HG03521 (cell line): ENCODE results near the gene SHTN1.

Experiments used
- ATAC-seq: cut with Tn5 transposase; IDR thresholded peaks from one replicate; pipeline ENCODE4 v1.9.1; 2021; ENCODE audit warnings: mild to moderate bottlenecking, moderate library complexity; ENCODE audit not compliant: unreplicated experiment

The SHTN1 gene

DNA sequence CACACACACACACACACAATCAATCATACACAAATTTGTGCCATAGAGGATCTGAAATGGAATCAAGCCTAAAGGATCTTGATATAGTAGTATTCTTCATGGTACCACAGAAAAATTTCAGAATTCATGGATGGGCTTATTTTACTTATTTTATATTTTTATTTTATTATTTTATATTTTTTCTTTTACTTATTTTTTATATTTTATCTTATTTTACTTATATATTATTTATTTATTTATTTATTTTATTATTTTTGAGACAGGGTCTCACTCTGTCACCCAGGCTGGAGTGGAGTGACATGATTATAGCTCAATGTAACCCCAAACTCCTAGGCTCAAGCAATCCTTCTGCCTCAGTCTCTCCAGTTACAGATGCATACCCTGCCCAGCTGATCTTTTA lies 16.7 kb downstream of the SHTN1 start:
- ATAC-seq = no peak

DNA sequence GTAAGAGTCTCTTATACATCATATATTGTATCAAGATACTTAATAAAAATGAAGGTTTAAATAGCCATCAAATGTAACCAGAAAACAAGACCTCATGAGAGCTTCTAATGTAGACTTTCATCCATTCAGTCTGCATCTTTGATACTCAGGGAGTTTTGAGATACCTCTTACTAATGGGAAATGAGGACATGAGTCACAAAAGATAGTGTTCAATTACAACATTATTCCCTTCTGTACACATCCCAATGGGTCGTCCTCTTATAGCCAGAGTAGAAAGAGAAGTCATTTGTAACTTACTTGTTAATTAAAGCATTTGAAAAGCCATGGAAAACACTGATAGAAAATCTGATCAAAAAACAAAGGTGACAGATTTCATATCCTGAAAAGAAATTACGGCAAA lies 19.4 kb downstream of the SHTN1 start:
- ATAC-seq = no peak

DNA sequence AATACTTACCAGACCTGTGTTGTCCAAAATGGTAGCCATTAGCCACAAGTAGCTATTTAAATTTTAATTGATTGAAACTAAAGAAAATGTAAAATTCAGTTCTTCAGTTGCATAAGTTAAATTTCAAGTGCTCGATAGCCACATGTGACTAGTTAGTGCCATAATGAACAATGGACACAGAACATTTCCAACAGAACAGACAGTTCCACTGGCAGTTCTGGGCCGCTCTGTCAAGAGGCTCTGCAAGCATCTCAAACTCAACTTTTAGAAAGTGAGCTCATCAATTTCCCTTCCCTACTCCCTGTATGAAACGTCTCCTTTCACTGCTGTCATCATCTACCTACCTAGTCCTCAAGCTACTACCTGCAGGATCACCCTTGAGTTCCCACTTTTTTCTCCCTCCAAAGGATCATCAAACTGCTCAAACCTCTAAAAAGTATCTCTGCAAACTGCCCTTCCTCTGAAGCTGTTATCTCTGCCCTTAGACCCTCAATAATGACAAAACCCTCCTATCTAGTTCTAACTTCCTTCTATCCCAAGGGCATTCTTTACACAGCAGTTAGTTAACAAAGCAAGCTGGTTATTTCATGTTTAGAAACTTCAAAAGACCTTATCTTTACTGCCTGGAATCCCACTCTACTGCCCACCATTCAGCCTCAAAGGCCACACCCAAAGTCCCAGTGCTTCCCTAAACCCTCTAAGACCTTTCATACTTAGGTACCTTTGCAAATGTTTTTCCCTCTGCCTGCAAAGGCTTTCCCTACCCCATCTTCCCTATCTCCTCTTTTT lies 20.6 kb downstream of the SHTN1 start:
- no peak for ATAC-seq

DNA sequence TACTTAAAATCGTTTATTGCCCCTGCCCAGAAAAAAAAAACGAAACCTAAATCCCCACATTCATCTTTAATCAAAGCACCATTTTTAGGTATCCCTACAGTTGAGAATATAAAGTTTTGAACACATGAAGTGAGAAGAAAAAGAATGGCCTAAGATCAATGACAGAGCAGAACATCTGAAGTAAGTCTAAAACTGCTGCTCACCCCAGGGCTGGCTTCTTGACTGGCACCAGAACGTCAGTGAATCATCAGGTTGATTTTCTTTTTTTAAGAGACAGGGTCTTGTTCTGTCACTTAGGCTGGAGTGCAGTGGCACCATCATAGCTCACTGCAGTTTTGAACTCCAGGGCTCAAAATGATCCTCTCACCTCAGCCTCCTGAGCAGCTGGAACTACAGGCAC lies 24.9 kb downstream of the SHTN1 start:
- ATAC-seq = no peak

DNA sequence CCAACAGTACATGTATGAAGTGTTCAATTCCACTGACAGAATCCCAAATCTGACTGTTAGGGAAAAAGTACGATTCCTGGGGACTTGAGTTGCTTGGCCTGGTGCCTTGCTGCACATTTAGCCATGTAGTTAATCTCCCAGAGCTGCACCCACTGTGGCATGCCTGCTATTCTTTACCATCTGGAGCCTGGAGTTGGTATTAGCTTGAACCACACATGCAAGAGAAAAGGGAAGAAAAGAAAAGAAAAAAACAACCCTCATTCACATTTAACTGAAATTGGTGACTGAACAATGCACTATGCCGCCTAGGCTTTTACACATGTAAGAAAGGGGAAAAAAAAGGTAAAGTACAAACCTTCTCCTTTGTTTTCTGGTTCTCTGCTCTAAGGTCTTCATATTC lies 26.1 kb downstream of the SHTN1 start:
- no peak for ATAC-seq

DNA sequence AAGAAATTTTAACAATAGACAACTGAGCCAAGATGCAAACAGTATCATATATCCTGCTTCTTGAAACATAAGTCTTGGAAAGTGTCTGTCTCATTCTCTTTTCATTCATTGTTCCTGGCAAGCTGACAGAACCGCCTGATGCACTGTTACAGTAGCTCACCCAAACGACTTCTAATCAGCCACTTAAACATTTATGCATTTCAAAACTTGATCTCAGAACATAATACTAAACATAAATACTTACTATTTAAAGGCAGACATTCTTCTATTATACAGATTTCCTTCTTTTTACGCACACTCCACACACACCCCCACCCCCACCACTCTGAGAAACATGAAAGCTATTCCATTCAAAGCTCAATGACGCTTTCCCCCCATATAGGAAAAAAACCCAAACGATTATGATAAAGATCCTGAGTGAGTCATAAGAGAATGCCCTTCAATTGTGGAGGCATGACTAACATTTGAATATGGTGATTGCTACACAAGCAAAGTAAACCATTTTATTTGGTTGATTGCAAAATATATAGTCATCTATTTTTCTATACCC lies 30.5 kb downstream of the SHTN1 start:
- no peak for ATAC-seq

DNA sequence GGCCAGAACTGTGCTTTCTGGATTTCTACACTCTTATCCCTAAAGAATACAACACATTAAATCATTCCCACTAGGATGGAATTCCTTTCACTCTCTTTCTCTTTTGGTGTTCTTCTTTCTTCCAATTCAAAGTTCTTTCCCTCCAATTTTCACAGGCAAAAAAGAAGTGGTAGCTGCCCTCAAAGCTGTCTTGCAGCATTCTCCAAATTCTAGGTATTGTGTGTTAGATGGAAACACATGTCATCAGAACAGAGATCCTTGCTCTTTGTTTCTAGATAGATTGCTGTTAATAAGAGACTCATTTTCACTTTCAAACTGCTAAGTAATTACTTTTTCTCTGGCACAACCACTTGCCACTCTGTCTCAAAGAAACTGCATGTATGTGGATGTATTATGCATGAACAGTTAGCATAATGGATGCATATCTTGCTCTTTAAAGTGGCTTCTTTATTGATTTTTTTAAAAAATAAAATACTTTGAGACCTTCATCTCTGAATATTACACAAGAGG lies 31.0 kb downstream of the SHTN1 start:
- ATAC-seq = no peak

DNA sequence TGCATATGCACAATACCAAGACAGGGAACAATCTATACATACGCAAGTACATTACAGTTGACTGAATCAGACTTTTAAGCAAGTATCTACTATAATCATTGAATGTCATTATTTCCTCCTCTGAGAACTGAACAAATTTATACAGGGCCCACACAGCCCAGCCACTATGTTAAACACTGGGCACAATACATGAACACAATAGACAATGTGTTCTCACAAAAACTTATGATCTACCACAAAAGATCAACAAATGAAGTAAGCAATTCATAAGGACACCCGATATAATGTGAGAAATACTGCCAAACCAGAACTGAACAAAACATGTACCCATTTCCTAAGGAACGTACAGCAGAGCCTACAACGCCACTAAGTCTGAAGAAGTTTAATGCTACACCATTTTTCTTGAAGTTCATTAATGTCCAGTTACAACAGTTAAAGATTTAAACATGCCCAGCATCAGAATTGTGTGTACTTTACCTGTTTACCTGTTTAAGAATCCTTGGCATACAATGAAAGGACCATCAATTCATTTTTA lies 31.5 kb downstream of the SHTN1 start:
- ATAC-seq = no peak

DNA sequence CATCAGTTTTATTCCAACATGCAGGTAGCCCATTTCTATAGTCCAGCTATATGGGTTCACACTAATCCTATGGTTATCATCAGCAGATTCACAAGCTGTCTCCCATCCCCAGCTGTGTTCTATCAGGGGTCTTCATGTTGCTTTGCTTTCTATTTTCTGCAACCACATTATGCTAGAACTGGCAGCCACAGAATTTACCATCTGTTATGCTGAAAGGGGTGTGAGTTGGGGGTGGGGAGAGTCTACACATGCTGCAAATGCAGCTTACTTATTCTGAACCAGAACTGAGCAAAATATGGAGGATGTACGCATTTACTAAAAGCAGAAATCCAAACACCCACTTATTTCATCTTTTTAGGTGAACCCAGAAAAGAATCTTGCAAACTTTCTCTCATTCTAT lies 32.9 kb downstream of the SHTN1 start:
- ATAC-seq = no peak

DNA sequence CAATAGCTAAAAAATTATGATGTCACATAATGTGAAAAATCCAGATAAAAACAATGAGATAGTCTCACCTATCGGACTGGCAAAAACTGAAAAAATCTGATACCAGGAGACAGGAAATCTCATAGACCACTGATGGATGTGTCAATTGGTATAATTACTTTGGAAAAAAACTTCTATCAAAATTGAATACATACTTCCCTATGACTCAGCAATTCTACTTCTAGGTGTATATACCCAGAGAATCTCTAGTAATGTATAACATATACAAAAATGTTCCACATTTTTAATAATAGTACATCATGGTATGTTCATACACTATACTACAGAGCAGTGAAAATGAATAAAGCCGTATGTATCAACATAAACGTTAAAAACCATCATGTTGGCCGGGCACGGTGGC lies 34.9 kb downstream of the SHTN1 start:
- no peak for ATAC-seq

DNA sequence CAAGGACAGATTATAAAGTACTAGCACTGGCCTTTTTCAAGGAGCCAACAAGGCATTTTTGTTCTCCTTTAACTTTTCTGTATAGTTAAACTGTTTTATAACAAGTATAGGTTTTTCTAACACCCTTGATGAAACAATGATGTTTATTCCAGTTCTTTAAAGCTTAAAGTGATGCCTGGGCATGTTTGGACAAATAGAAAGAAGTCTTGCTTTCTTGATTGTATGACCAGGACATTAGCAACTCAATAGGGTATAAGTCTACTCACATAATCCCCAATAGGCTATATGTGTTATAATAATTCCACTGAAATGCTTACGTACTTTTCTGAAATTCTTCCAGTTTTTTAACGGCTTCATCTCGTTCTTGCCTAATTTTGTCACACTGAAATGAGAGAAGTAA lies 36.7 kb downstream of the SHTN1 start:
- ATAC-seq = no peak

DNA sequence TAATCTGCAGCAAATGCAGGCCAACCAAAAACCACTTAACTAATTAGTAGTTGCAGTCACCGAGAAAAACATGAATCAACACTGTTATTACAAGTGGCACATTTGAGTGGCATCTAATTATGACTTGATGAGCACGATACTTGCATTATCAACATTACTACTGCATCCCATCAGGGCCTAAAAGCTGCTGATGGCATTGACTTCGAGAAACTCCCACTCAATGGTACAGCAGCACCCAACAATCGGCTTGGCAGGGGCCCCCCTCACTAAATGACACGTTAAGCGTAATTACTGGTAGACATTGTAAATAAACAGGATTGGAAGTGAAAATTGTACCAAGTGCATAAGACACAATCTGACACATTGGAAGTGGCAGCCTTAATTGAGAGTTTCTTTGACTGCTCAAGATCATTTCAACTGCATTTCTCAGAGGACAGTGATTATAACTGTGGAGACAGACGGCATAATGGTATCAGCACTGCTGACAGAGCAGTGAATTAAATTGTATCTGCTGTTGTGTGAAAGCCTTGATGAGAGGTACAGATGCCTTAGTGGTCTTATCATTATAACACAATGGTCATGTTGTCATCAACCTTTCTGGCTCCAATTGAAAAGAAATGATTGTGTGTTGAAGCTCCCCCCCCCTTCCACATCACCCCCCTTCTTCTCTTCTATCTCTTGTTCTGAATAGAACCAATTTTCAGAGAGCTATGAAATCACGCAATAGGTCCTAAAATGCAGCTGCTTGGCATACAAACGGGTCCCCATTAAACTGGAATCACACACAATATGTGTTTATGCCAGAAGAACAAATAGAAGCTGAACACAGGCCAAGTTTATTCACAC lies 43.4 kb downstream of the SHTN1 start:
- no peak for ATAC-seq

DNA sequence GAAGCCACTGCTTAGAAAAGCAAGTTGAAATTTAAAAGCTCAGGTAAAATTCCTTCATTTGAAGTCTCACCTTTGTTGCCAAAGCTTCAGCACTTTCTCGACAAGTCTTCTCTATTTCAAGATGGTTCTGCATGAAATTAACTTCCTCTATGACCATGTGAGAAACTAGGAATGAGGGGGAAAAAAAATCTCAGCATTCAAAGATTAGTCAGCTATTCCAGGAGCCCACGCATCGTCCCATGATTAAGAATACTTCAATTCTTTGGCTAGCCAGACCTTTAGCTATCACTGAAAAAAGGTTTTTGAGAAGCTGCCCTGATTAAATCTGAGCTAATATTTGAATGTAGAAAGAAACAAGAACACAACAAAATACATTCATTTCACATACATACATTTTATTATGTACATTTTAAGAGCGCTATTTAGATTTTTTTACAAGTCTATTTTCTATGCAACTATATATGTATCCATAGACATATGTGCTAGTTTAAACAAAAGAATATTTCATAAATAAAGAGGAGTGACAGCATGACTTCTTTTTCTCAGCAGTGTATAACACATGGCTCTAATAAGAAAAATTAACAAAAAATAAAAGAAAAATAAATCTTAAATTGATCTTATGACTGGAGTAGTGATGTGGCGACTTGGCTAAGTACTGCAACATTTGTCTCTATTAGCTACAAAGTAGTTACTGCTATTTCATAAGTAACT lies 44.8 kb downstream of the SHTN1 start:
- no peak for ATAC-seq

DNA sequence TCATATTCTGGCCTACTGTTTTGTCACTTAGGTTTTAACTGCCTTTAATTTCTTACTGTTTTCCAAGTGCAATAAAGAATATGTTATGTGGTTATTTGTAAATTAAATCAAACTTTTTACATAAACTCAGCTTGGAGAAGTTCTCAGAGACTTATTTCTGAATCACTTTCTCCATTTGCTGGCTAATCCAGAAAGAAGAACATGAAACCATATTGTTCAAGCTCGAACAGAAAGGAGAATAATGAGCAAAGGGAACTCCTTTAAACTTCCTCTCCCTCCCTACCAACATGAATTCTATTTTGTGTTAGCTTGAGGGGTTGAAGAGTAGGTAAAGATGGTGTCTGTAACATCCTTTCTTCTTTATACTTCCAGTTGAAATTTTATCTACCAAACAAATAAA lies 52.3 kb downstream of the SHTN1 start:
- no peak for ATAC-seq

DNA sequence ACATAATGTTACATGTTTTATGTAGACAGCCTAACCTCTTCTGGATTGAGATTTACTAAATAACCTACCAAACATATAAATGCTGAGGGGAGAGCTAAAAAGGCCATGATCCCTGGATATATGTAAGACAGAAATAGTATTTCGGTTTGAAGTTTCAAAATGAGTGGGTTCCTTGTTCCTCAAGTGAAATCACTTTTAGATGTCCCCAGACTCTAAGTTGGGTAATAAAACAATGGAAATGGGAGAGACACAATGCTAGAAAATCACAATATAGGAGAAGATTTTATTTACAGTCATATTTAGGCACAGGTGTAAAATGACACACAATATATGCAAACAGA lies 56.5 kb downstream of the SHTN1 start:
- ATAC-seq = no peak

DNA sequence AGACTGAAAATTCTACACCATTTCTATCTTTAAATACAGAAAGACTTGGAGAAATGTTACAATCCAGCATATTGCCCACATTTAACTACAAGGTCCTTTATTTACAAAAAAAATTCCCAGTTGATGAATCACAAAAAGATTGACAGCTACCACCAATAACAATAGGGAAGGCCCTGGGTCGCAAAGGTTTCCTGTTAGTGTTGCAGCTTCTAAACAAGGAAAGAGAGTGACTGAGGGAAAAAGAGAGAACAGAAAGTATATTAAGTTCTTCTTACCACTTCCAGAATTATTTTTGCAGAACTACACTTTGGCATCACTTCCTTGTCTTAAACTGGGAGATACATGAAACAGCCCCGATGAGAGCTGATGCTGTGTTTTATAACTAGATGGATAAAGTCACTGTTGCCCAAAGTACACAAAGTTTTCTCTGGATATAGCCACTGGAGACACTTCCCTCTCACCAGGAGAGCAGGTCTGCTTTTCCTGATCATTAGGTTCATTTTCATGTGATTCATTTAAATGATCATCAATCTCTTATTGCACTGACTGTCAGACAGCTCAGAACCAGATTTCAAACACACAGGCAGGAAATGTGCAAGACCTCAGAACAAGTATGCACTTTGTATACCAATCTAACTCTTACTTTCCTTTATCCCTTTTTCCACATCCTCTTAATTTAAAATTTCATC lies 57.0 kb downstream of the SHTN1 start:
- ATAC-seq = no peak

DNA sequence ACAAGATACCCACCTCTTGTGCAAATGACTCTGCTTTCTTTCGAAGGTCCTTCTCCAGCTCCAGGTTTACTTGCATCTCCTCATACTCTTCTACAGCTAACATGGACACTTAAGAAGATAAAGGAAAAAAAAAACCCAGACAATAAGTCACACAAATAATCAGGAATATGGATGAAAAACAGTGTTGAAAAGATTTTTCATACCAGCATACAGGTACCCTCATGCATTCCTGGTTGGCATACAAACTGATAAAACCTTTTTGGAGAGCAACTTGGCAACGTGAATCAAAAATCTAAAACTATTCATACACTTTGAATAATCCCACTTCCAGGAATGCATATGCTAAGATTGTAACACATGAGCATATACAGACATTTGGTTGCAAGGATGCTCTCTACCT lies 60.1 kb downstream of the SHTN1 start:
- ATAC-seq = no peak

DNA sequence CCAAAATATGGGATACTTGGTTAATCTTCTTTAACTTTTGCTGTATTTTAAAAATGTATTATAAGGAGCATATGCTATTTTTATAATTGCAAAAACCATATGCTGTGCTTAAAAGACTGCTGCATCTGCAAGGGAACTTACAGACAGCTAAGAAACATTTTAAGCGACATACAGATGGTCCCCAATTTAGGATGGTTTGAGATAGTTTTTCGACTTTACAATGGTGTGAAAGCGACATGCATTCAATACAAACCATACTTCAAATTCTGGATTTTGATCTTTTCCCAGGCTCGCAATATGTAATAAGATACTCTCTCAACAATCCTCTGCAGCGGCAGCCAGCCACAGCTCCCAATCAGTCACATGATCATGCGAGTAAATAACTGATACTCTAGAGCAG lies 73.2 kb downstream of the SHTN1 start:
- no peak for ATAC-seq

DNA sequence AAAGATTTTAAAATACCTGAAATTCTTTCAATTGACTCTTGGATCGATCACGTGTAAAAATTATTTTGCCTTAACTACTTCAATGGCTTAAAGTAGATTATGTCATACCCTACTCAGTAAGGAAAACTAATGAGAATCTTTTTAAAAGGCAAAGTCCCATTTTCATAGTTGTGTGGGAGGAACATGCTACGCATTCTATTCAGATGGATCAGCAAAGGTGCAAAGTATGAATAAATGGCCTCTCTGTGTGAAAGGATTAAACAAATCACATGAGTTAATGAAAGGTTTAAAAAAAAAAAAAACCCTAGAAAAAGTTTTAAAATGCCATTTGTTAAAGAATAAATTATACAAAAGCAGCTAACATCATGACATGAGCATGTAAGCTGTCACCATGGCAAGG lies 78.6 kb downstream of the SHTN1 start:
- no peak for ATAC-seq

DNA sequence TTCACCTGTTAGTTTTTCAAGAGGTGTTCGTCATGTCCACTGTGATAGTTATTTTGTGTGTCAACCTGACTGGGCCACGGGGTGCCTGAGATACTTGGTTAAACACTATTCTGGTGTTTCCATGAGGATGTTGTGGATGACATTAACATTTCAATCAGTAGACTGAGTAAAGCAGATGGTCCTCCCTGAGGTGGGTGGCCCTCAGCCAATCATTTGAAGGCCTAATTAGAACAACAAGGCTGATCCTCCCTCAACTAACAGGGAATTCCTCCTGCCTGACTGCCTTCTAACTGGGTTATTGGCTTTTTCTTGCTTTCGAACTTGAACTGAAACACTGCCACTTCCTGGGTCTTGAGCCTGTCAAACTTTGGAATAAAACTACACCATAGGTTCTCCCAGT lies 79.9 kb downstream of the SHTN1 start:
- no peak for ATAC-seq

DNA sequence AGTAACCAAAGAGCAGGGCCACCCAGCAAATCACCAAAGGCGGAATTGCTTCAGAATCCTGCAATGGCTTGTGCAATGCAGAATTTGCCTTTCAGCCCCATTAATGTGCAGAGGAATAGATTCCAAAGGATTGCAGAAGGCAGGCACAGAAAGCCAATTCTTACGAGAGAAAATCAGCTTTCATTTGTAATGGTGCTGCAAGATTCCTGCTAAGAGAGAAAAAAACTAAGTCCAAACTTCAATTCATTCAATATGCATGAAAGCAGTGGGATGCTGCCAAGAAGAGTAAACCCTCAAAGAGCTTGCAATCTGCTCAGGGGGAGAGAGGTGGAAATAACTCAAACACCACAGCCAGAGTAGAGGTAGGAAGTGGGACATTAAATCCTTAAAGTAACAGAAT lies 85.3 kb downstream of the SHTN1 start:
- ATAC-seq = no peak
